Endodermal cell (in vitro differentiated cells): ENCODE results near the gene MBOAT1. TPM values are rescaled to one million over a fixed set of nuclear protein-coding genes. Genes with fewer than 3 reads are reported as not detected.

Experiments used
- DNase-seq: peaks from one replicate; pipeline ENCODE4 v3.0.0-alpha.2; 2017
- H3K27ac ChIP-seq: 2 replicates; pipeline ENCODE4 v1.5.1; 2013; ENCODE audit warnings: mild to moderate bottlenecking, low read depth, low read length, moderate library complexity
- H3K27me3 ChIP-seq: 2 replicates; pipeline ENCODE4 v1.6.1; 2013; ENCODE audit warnings: mild to moderate bottlenecking, low read length, moderate library complexity; ENCODE audit not compliant: insufficient read depth, control insufficient read depth, poor library complexity, severe bottlenecking
- H3K36me3 ChIP-seq: 2 replicates; pipeline ENCODE4 v1.7.0; 2013; ENCODE audit warnings: mild to moderate bottlenecking, low read length, moderate library complexity; ENCODE audit not compliant: control insufficient read depth, insufficient read depth
- H3K4me1 ChIP-seq: one replicate; pipeline ENCODE4 v1.7.0; 2013; ENCODE audit warnings: low read length; ENCODE audit not compliant: control insufficient read depth, insufficient read depth
- H3K4me3 ChIP-seq: 2 replicates; pipeline ENCODE4 v1.5.1; 2013; ENCODE audit warnings: mild to moderate bottlenecking, low read length, moderate library complexity
- H3K9ac ChIP-seq: 2 replicates; pipeline ENCODE4 v1.6.1; 2013; ENCODE audit warnings: mild to moderate bottlenecking, low read length, moderate library complexity; ENCODE audit not compliant: poor library complexity, severe bottlenecking; ENCODE audit errors: extremely low read depth
- H3K9me3 ChIP-seq: 2 replicates; pipeline ENCODE4 v1.6.1; 2013; ENCODE audit warnings: mild to moderate bottlenecking, low read length, moderate library complexity; ENCODE audit not compliant: control insufficient read depth
- H3K27ac Mint-ChIP-seq: 2 replicates; pipeline ENCODE4 v1.8.0; 2020; ENCODE audit warnings: mixed read lengths
- H3K27me3 Mint-ChIP-seq: 2 replicates; pipeline ENCODE4 v1.8.0; 2021; ENCODE audit warnings: mild to moderate bottlenecking, mixed read lengths; ENCODE audit not compliant: insufficient read depth
- H3K36me3 Mint-ChIP-seq: 2 replicates; pipeline ENCODE4 v1.8.0; 2020; ENCODE audit warnings: low read depth, mixed read lengths
- H3K4me1 Mint-ChIP-seq: 2 replicates; pipeline ENCODE4 v1.8.0; 2020; ENCODE audit warnings: mixed read lengths
- H3K4me3 Mint-ChIP-seq: 2 replicates; pipeline ENCODE4 v1.8.0; 2020; ENCODE audit warnings: mild to moderate bottlenecking, moderate library complexity, mixed read lengths
- H3K9me3 Mint-ChIP-seq: 2 replicates; pipeline ENCODE4 v1.8.0; 2020; ENCODE audit warnings: mild to moderate bottlenecking, mixed read lengths
- WGBS, 2 experiments: methylation state at CpG; one replicate each; pipeline versions ENCODE4 v1.1.5 to v1.1.7; 2013; ENCODE audit warnings: missing lambda C conversion rate in 2 of 2, mixed read lengths in 1 of 2; ENCODE audit not compliant: insufficient coverage in 1 of 2, insufficient read length in 1 of 2; 5-methylcytosine and 5-hydroxymethylcytosine counted together
- total RNA-seq, 2 donors: library from RNA; stranded (reverse); fragmentation: NEBNext Ultra II Directional in 1 of 2; extraction: Animal tissue kit (Norgen Biotek cat#: 25700) in 1 of 2; gene quantifications; 2 replicates in 1 of 2; 3 replicates in 1 of 2; pipeline ENCODE4 v1.2.1, GENCODE V29; 2021
- TF ChIP-seq, protein P1 (sequence below): fragments of 200-600 bp; sonication (generic); conservative IDR thresholded peaks from 2 replicates; pipeline ENCODE4 v1.5.0; 2021; ENCODE audit warnings: antibody characterized with exemption, mild to moderate bottlenecking

The MBOAT1 gene
- total RNA-seq, 2 donors from 2014 or later, result 7.7 to 9.4 TPM

DNA sequence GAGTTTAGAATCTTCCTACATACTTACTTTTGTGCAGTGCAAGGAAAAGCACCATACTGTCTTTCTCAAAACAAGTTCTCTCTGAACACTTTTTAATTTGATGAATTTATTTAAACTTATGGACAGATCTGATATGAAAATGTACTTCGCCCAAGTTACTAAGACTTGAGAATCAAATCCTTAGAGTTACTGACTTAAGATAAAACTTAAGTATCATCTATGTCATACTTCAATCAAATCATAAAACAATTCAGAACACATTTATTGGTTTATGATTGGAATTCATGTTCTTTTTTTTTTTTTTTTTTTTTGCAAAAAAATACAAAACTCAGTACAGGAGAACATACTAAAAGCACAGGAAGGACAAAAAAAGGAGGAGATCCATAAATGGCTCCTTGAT, 77.7 kb downstream of the MBOAT1 start:
- Histone ChIP-seq H3K27me3 (no peaks in the 10 kb centered on the region), H3K4me1 (no peaks in the 10 kb centered on the region), H3K9ac (no peak overlapping the region), H3K27ac (no peak overlapping the region), H3K9me3 (peaks cover 4% of the 10 kb centered on the region), H3K36me3 (no peaks in the 10 kb centered on the region), H3K4me3 (no peak overlapping the region)
- Mint-ChIP-seq H3K9me3 (no peaks in the 10 kb centered on the region), H3K36me3 (peaks cover 4% of the 10 kb centered on the region), H3K27me3 (no peaks in the 10 kb centered on the region), H3K4me3 (no peak overlapping the region), H3K4me1 (peaks cover 4% of the 10 kb centered on the region), H3K27ac (no peak overlapping the region)
- WGBS, 2 experiments, result 77% methylated on average over 1 of the region's 1 CpG; no CpG with 5 or more reads in 1 of the 2 experiments
- TF ChIP-seq, protein P1, sequence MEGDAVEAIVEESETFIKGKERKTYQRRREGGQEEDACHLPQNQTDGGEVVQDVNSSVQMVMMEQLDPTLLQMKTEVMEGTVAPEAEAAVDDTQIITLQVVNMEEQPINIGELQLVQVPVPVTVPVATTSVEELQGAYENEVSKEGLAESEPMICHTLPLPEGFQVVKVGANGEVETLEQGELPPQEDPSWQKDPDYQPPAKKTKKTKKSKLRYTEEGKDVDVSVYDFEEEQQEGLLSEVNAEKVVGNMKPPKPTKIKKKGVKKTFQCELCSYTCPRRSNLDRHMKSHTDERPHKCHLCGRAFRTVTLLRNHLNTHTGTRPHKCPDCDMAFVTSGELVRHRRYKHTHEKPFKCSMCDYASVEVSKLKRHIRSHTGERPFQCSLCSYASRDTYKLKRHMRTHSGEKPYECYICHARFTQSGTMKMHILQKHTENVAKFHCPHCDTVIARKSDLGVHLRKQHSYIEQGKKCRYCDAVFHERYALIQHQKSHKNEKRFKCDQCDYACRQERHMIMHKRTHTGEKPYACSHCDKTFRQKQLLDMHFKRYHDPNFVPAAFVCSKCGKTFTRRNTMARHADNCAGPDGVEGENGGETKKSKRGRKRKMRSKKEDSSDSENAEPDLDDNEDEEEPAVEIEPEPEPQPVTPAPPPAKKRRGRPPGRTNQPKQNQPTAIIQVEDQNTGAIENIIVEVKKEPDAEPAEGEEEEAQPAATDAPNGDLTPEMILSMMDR, result no peak
- no peak for DNase-seq

GRCh38 chr6:20129290-20130088, 82.8 kb downstream of the MBOAT1 start:
- Mint-ChIP-seq H3K9me3 (no peaks in the 10 kb centered on the region), H3K27ac (no peak overlapping the region), H3K4me3 (no peak overlapping the region), H3K4me1 (peaks cover 12% of the 10 kb centered on the region), H3K27me3 (no peaks in the 10 kb centered on the region), H3K36me3 (peaks cover 4% of the 10 kb centered on the region)
- Histone ChIP-seq H3K9ac (no peak overlapping the region), H3K27me3 (no peaks in the 10 kb centered on the region), H3K9me3 (peaks cover 4% of the 10 kb centered on the region), H3K4me3 (no peak overlapping the region), H3K4me1 (no peaks in the 10 kb centered on the region), H3K36me3 (no peaks in the 10 kb centered on the region), H3K27ac (no peak overlapping the region)
- WGBS, 2 experiments, result 93 to 94% methylated on average over 4 to 5 of the region's 7 CpGs
- TF ChIP-seq, protein P1, result no peak
- DNase-seq, result no peak

- Histone ChIP-seq H3K9me3 (peaks cover 4% of the 10 kb centered on the region), H3K9ac (no peak overlapping the region), H3K36me3 (no peaks in the 10 kb centered on the region), H3K4me1 (no peaks in the 10 kb centered on the region), H3K27me3 (no peaks in the 10 kb centered on the region), H3K27ac (no peak overlapping the region), H3K4me3 (no peak overlapping the region)
- H3K4me3 Mint-ChIP-seq, result no peak overlapping the region
- TF ChIP-seq, protein P1, result no peak
- H3K9me3 Mint-ChIP-seq, result no peaks in the 10 kb centered on the region
- H3K4me1 Mint-ChIP-seq, result peaks cover 8% of the 10 kb centered on the region
- H3K27me3 Mint-ChIP-seq, result no peaks in the 10 kb centered on the region
- no peak for DNase-seq
- WGBS, 2 experiments, result 80 to 94% methylated on average over 1 to 3 of the region's 3 CpGs
- peaks cover 13% of the 10 kb centered on the region for H3K36me3 Mint-ChIP-seq
- H3K27ac Mint-ChIP-seq, result peak overlapping the region; percentile 0
Measured at GRCh38 chr6:20128018-20128417, 84.3 kb downstream of the MBOAT1 start.
